ENCODE data around the gene SLC1A2. TPM values are rescaled to one million over a fixed set of nuclear protein-coding genes. Genes with fewer than 3 reads are reported as not detected.

The SLC1A2 gene
- total and polyA plus RNA-seq, 8 donors = 0.89 to 31.8 (median 18.9) TPM

DNA sequence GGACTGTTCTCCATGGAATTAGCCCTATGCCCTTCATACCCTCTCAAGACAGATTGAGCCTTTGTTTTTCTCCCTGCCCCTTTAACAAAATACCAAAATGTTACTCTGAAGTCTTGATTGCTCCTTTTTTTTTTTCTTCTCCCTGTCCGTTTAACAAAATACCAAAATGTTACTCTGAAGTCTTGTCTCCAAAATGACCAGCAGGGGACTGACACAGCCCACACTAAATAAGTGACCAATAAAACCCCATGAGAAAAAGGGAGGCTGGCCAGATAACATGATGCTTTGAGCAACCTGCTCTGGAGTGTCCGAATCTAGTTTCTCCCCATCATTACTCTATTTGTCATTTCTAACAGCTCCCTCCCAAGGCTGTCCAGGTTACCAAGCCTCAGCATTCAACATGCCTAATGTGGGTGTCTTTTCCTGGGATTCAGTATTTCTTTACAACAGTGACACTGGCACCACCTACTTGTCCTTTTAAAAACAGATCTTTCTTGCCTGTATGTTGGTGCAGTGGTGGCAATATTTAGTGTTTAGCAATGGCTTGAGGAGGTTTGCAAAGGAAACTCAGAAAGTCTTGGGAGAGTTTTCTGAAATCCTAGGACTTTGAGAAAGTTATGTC is 42.7 kb upstream of the SLC1A2 start:
- no peak for ATAC-seq

DNA sequence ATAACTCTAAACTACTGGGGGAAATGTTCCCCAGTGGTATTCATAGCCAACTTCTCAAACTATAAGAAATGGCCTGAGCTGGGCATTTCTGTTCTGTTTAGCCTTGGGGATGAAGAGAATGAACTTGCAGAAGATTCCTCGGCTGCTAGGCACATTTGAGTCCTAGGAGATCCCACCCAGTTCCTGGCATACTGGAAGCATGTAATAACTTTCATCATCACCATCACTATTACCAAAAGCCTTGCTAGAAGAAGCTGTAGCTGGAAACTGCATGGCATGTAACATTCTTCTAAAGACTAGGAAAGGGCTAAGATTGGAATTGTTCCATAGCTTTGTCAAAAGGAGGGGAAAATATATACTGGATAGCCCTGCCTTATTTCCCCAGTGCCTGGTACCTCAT is 40.1 kb upstream of the SLC1A2 start:
- no peaks in the 10 kb centered on the region for H3K36me3 ChIP-seq
- peaks cover 0 to 13% of the 10 kb centered on the region in 2 donors for H3K27me3 ChIP-seq
- DNase-seq (no peak), ATAC-seq (no peak)
- TF ChIP-seq, protein P1, sequence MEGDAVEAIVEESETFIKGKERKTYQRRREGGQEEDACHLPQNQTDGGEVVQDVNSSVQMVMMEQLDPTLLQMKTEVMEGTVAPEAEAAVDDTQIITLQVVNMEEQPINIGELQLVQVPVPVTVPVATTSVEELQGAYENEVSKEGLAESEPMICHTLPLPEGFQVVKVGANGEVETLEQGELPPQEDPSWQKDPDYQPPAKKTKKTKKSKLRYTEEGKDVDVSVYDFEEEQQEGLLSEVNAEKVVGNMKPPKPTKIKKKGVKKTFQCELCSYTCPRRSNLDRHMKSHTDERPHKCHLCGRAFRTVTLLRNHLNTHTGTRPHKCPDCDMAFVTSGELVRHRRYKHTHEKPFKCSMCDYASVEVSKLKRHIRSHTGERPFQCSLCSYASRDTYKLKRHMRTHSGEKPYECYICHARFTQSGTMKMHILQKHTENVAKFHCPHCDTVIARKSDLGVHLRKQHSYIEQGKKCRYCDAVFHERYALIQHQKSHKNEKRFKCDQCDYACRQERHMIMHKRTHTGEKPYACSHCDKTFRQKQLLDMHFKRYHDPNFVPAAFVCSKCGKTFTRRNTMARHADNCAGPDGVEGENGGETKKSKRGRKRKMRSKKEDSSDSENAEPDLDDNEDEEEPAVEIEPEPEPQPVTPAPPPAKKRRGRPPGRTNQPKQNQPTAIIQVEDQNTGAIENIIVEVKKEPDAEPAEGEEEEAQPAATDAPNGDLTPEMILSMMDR (IDR thresholded peaks at IDR 0.05) = no peak
- H3K27ac ChIP-seq = no peak overlapping the region
- H3K4me1 ChIP-seq = no peaks in the 10 kb centered on the region
- no peak overlapping the region for H3K4me3 ChIP-seq
- H3K9me3 ChIP-seq = no peaks in the 10 kb centered on the region
- intact Hi-C loops (cut with DNase I) = no loop called here

More for the DNA sequence above, 42.7 kb upstream of the SLC1A2 start:
- Histone ChIP-seq H3K27me3 (peaks cover 0 to 1% of the 10 kb centered on the region in 2 donors), H3K36me3 (no peaks in the 10 kb centered on the region), H3K27ac (no peak overlapping the region), H3K4me3 (no peak overlapping the region), H3K4me1 (no peaks in the 10 kb centered on the region), H3K9me3 (no peaks in the 10 kb centered on the region)
- TF ChIP-seq, protein P1 (IDR thresholded peaks at IDR 0.05) = no peak
- DNase-seq = no peak
- intact Hi-C loops (cut with DNase I) = no loop called here

DNA sequence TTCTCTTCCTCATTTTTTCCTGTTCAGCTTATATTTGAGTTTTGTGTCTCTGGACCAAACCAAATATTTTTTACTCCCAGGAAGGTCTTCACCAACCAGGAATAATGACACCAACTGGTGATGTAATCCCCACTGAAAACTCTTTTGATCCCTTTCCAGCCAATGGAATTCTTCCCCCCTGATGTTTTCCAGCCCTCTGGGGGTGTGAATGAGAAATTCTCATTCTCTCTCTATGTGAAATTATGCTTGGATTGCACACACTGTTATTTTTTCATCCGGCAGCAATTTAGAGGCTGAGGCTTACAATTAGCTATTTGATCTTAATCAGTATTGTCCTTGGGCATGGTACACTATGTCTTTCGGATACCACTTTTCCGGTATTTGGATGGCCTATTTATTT is 39.5 kb upstream of the SLC1A2 start:
- DNase-seq (no peak), ATAC-seq (no peak)
- H3K36me3 ChIP-seq = no peaks in the 10 kb centered on the region
- H3K4me1 ChIP-seq = no peaks in the 10 kb centered on the region
- peaks cover 0 to 13% of the 10 kb centered on the region in 2 donors for H3K27me3 ChIP-seq
- intact Hi-C loops (cut with DNase I) = no loop called here
- TF ChIP-seq, protein P1 (IDR thresholded peaks at IDR 0.05) = no peak
- no peak overlapping the region for H3K4me3 ChIP-seq
- no peaks in the 10 kb centered on the region for H3K9me3 ChIP-seq
- no peak overlapping the region for H3K27ac ChIP-seq

DNA sequence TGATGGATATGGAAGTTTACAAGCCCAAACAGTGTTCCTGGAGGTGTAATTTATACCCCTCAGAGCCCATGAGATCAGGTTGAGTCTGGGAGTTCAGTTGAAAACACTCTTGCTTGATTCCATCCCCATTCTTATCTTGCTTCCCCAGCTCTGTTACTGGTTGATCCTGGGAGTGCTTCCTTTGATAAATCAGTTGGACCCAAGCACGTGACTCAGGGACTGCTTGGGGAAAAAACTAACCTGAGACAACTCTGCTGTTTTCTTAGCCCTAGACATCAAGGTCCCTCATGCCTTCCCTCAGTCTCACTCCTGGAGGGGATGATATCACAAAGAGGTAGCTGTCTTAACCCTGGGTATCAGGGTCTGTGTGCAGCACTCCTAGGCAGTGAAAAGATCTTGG is 35.0 kb upstream of the SLC1A2 start:
- intact Hi-C loops (cut with DNase I) = no loop called here
- Histone ChIP-seq H3K36me3 (no peaks in the 10 kb centered on the region), H3K4me1 (no peaks in the 10 kb centered on the region), H3K27ac (no peak overlapping the region), H3K27me3 (peaks cover 0 to 13% of the 10 kb centered on the region in 2 donors), H3K9me3 (no peaks in the 10 kb centered on the region), H3K4me3 (no peak overlapping the region)
- DNase-seq = no peak
- no peak for ATAC-seq
- TF ChIP-seq, protein P1 (IDR thresholded peaks at IDR 0.05) = no peak

DNA sequence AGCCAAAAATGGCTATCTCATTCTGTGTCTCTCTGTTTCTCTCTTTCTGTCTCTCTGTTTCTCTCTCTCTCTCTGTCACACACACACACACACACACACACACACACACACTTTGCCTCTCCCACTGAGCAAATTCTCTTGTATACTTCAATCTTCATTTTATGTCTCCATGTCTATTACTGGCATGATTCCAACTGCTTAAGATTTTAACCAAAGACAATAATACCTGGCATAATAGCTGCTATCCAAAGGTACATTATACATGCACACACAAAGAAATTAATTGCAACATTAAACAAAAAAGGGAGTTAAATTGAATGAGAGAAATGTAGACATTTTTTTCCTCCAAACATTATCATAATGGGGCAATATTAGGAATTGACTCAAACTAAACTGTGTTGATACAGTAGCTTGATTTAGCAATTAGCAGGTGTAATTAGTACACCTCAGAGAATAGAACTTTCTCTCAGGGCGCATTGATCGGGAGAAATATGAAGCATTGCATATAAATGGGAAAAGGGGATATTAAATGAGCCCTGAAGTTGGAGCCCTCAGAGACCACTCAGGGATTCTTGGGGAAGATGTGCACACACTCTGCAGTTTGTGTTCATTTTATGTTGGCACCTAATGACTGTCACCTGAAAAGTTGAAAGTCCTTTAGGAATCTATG is 17.4 kb upstream of the SLC1A2 start:
- Histone ChIP-seq H3K27me3 (peaks cover 3 to 13% of the 10 kb centered on the region in 2 donors), H3K36me3 (no peaks in the 10 kb centered on the region), H3K27ac (no peak overlapping the region), H3K9me3 (no peaks in the 10 kb centered on the region), H3K4me1 (no peaks in the 10 kb centered on the region), H3K4me3 (no peak overlapping the region)
- no peak for DNase-seq
- intact Hi-C loops (cut with DNase I) = no loop called here
- TF ChIP-seq, protein P1 (IDR thresholded peaks at IDR 0.05) = no peak
- no peak for ATAC-seq
